ENCODE measurements around the gene BRD1. TPM values are rescaled to one million over a fixed set of nuclear protein-coding genes. Genes with fewer than 3 reads are reported as not detected.

The BRD1 gene
- total RNA-seq, 8 experiments from 2014 or later = 19.1 to 44.4 (median 27.5) TPM

DNA sequence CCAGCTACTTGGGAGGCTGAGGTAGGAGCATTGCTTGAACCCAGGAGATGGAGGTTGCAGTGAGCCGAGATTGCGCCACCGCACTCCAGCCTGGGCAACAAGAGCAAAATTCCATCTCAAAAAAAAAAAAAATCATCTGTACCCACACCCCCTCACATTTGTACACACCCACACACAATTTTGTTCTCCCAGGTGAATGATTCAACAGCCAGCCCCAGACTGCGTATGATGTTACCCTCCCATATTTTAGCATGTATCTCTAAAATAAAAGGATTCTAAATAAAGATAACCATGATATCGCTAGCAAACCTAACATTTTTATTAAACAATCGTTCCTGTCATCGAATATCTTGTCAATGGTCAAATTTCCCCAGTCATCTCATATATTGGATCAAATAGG lies 65.8 kb downstream of the BRD1 start:
- no peak overlapping the region for H3K27ac ChIP-seq
- no peak for ATAC-seq (replicated peaks in 6 of 8)
- in situ Hi-C loops (cut with MboI; ENCODE audit: low pct_unique_long_range_greater_than_20kb in 2 of 9, low sequenced_read_pairs in 9 of 9, unreplicated experiment in 9 of 9) = loop anchor here in 2 of 9 experiments (25.0 kb wide), 2 partner anchors 100 to 275 kb away; no protein-coding TSS in a partner anchor
- H3K4me3 ChIP-seq = no peak overlapping the region
- peaks cover 0 to 2% of the 10 kb centered on the region in 2 donors for H3K4me1 ChIP-seq (replicated peaks in 1 of 2)
- 73 to 93% (median 88%) methylated on average over 3 to 7 of the region's 7 CpGs; no CpG with 5 or more reads in 2 of the 10 experiments for WGBS, 10 experiments

DNA sequence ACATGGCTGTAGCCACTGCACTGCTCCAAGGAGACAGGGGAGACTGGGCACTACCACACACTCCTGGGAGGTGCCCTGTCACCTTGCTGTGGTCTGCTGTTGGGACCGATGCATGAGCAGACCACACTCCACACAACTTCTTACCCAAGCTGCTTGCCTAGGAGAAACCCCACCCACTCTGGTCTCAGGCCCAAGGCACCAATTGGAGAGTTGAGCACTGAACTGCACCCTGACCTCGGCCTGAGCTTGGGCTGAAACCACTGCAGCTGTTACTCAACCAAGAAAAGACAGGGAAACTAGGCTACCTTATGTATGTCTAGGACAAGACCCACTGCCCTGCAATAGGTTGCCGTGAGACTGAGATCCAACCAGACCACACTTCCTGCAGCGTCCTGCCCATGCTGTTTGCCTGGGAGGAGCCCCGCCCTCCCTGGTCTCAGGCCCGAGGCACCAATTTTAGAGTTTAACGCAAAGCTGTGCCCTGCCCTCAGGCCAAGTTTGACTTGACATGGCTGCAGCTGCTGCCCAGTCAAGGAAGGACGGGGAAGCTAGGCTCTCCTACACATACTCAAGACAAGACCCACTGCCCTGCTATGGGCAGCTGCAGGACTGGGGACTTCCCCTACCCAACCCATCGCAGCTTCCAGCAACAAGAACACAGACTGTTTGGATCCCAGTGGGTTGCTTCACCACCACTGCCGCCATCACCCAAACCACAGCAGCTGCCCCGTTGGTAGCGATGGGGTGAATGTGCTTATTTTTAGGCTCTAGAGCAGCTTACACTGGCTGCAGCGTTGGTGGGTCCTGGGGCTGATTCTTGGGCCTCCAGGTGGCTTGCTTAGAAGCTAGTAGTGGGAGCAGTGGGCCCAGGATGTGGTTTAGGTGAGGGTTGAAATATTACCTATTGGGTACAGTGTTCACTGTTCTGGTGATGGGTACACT lies 66.8 kb downstream of the BRD1 start:
- peak in 3 of 8 experiments; percentile 11 to 37 (median 27) for ATAC-seq (replicated peaks in 6 of 8)
- WGBS, 10 experiments = 53 to 100% (median 85%) methylated on average over 1 to 6 of the region's 13 CpGs; no CpG with 5 or more reads in 2 of the 10 experiments
- Histone ChIP-seq H3K4me3 (no peak overlapping the region), H3K4me1 (replicated peaks in 1 of 2) (peaks cover 0 to 2% of the 10 kb centered on the region in 2 donors), H3K27ac (no peak overlapping the region)
- in situ Hi-C loops (cut with MboI; ENCODE audit: low pct_unique_long_range_greater_than_20kb in 2 of 9, low sequenced_read_pairs in 9 of 9, unreplicated experiment in 9 of 9) = loop anchor here in 2 of 9 experiments (25.0 kb wide), 2 partner anchors 99 to 276 kb away; no protein-coding TSS in a partner anchor

DNA sequence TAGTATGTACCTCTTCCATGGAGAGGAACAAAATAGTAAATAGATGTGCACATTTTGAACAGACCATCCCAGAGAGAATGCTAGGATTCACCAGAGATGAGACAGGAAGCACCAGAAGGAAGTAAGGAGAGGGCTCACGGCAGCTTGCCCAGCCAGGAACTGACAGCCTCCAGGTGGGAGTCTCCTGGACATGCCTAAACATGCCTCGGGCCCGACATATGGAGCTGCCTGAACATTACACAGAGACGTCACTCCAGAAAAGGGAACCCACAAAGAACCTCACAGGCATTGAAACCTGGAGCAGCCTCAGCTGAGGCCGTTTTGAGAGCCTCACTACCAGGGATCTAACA lies 67.4 kb downstream of the BRD1 start:
- no peak overlapping the region for H3K27ac ChIP-seq
- H3K4me1 ChIP-seq (replicated peaks in 1 of 2) = peaks cover 0 to 2% of the 10 kb centered on the region in 2 donors
- no peak overlapping the region for H3K4me3 ChIP-seq
- in situ Hi-C loops (cut with MboI; ENCODE audit: low pct_unique_long_range_greater_than_20kb in 2 of 9, low sequenced_read_pairs in 9 of 9, unreplicated experiment in 9 of 9) = loop anchor here in 2 of 9 experiments (25.0 kb wide), 2 partner anchors 98 to 277 kb away; no protein-coding TSS in a partner anchor
- ATAC-seq (replicated peaks in 6 of 8) = peak in 1 of 8 experiments; percentile 10
- 20 to 73% (median 69%) methylated on average over 1 to 4 of the region's 5 CpGs; no CpG with 5 or more reads in 6 of the 10 experiments for WGBS, 10 experiments

DNA sequence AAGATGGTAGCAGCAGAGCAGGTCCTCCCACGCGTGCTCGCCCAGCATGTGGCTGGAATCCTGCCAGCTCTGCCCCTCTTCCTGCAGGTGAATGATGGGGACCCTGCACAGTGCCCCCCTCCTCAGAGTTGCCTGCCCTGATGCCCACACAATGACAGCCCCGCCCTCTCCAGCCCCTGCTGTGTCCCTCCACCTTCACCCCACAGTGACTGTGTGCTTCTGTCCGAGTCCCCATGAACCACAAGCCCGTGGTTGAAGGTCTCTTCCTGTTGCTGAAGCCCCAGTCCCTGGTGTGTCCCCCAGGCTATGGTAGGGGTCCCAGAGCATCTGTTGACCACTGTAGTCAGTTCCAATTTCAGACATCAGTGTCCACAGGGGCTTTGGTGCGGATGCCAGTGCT lies 71.0 kb downstream of the BRD1 start:
- H3K27ac ChIP-seq = no peak overlapping the region
- in situ Hi-C loops (cut with MboI; ENCODE audit: low pct_unique_long_range_greater_than_20kb in 2 of 9, low sequenced_read_pairs in 9 of 9, unreplicated experiment in 9 of 9) = loop anchor here in 2 of 9 experiments (25.0 kb wide), 2 partner anchors 94 to 281 kb away; no protein-coding TSS in a partner anchor
- no peak overlapping the region for H3K4me3 ChIP-seq

DNA sequence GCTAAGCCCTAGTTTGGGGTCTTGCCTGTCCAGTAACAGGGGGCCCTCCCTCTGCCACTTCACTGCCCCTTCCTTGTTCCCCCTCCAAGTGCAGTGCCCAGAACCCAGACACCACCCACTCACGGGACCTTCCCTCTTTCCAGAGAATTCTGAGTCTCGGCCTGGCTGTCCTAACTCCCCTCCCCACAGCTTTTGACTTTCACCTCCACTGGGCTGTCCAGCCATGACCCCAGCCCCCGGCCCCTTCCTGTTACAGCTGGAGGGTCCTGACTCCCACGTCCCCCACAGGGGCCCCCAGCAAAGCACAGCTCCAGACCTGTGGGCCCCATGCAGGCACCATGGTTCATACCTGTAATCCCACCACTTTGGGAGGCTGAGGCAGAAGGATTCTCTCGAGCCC lies 71.5 kb downstream of the BRD1 start:
- WGBS, 10 experiments = 40 to 80% methylated on average over 1 to 2 of the region's 5 CpGs; no CpG with 5 or more reads in 8 of the 10 experiments
- no peak overlapping the region for H3K27ac ChIP-seq
- ATAC-seq (replicated peaks in 6 of 8) = no peak
- in situ Hi-C loops (cut with MboI; ENCODE audit: low pct_unique_long_range_greater_than_20kb in 2 of 9, low sequenced_read_pairs in 9 of 9, unreplicated experiment in 9 of 9) = loop anchor here in 2 of 9 experiments (25.0 kb wide), 2 partner anchors 94 to 281 kb away; no protein-coding TSS in a partner anchor
- H3K4me1 ChIP-seq (replicated peaks in 1 of 2) = peaks cover 0 to 8% of the 10 kb centered on the region in 2 donors
- H3K4me3 ChIP-seq = no peak overlapping the region

More for the DNA sequence above, 71.0 kb downstream of the BRD1 start:
- ATAC-seq (replicated peaks in 6 of 8) = no peak
- WGBS, 10 experiments = 33 to 100% (median 80%) methylated on average over 1 to 4 of the region's 7 CpGs; no CpG with 5 or more reads in 5 of the 10 experiments
- peaks cover 0 to 8% of the 10 kb centered on the region in 2 donors for H3K4me1 ChIP-seq (replicated peaks in 1 of 2)

DNA sequence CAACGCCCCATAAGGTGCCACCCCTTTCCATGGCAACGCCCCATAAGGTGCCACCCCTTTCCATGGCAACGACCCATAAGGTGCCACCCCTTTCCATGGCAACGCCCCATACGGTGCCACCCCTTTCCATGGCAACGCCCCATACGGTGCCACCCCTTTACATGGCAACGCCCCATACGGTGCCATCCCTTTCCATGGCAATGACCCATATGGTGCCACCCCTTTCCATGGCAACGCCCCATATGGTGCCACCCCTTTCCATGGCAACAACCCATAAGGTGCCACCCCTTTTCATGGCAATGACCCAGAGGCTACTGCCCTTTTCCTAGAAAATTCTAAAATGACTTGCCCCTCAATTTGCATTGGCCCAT lies 72.1 kb downstream of the BRD1 start:
- ATAC-seq (replicated peaks in 6 of 8) = no peak
- in situ Hi-C loops (cut with MboI; ENCODE audit: low pct_unique_long_range_greater_than_20kb in 2 of 9, low sequenced_read_pairs in 9 of 9, unreplicated experiment in 9 of 9) = loop anchor here in 2 of 9 experiments (25.0 kb wide), 2 partner anchors 93 to 282 kb away; no protein-coding TSS in a partner anchor
- Histone ChIP-seq H3K4me3 (no peak overlapping the region), H3K4me1 (replicated peaks in 1 of 2) (peaks cover 0 to 8% of the 10 kb centered on the region in 2 donors), H3K27ac (no peak overlapping the region)
- 60 to 67% methylated on average over 1 to 6 of the region's 10 CpGs; no CpG with 5 or more reads in 8 of the 10 experiments for WGBS, 10 experiments

DNA sequence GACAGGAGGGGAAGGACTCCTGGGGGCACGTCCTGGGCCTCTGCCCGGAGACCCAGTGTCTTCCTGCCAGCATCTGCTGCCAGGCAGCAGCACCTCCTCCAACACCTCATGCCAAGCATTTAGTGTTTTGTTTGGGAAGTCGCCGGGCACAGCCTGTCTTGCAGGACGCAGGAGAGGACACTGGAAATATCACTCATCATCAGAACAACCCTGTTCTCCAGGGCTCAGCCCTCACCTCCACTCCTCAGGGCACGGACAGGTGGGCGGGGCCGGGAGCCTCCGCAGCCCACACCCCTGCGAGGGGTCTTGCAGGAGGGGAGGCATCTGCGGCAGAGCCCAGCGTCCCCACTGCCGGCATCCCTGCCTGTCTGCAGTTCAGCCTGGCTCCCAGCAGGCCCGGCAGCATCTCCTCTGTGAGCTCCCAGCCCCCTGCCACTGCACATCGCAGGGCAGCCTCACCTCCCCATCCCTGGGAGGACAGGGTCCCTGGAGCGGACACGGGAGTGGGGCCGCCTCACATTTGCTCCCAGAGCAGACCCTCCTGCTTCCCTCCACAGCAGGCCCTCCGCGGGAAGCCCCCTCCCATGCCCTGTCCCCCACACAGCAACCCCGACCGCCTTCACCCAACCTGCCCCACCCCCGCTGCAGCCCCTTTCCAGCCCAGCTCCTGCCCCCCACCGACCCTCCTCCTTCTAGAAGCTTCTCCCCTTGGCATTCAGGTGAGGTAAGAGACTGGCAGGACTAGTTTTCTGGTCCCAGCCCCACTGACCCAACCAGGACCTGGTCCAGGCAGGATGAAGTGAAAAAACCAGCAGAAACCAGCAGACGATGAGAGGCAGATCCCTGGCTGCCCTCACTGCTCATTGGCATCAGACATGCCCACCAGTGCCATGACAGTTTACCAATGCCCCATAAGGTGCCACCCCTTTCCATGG lies 72.7 kb downstream of the BRD1 start:
- H3K4me1 ChIP-seq (replicated peaks in 1 of 2) = peaks cover 0 to 8% of the 10 kb centered on the region in 2 donors
- in situ Hi-C loops (cut with MboI; ENCODE audit: low pct_unique_long_range_greater_than_20kb in 2 of 9, low sequenced_read_pairs in 9 of 9, unreplicated experiment in 9 of 9) = loop anchor here in 2 of 9 experiments (25.0 kb wide), 2 partner anchors 93 to 282 kb away; no protein-coding TSS in a partner anchor
- no peak overlapping the region for H3K27ac ChIP-seq
- ATAC-seq (replicated peaks in 6 of 8) = peak in 5 of 8 experiments; percentile 19 to 62 (median 37)
- H3K4me3 ChIP-seq = no peak overlapping the region
- 21 to 89% (median 64%) methylated on average over 4 to 7 of the region's 25 CpGs; no CpG with 5 or more reads in 6 of the 10 experiments for WGBS, 10 experiments

DNA sequence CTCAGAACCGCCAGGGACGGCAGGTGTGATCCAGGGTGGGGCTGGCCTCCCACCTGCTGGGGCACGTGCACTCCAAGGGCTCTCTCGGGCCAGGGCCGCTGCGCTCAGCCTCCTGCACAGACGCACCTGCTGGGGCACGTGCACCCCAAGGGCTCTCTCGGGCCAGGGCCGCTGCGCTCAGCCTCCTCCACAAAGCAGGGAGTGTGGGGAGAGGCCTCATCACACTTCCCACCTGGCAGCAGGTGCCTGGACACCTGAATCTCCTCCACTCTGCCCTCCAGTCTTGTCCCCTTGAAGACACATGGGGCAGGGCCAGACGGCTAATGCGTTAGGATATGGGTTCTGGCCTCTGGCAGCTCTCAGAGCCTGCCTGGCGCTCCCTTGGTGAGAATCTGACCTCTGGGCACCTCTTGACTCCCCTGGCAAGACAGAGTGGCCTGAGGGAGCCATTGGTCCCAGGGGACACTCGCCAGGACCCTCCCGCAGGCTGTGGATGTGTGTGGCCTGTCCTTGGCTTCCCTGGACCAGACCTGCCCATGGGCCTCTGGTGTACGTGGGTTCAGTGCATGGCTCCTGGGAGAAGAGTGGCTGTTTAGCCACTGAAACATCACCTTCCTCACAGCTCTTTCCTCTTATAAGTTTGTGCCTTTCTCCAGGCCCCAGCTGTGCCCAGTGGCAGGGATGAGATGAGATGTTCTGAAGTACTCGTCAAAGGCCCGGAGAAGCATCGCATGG lies 73.5 kb downstream of the BRD1 start:
- 0 to 100% (median 79%) methylated on average over 1 to 8 of the region's 20 CpGs; no CpG with 5 or more reads in 3 of the 10 experiments for WGBS, 10 experiments
- in situ Hi-C loops (cut with MboI; ENCODE audit: low pct_unique_long_range_greater_than_20kb in 2 of 9, low sequenced_read_pairs in 9 of 9, unreplicated experiment in 9 of 9) = loop anchor here in 2 of 9 experiments (25.0 kb wide), 2 partner anchors 92 to 283 kb away; no protein-coding TSS in a partner anchor
- peaks cover 0 to 8% of the 10 kb centered on the region in 2 donors for H3K4me1 ChIP-seq (replicated peaks in 1 of 2)
- H3K4me3 ChIP-seq = no peak overlapping the region
- H3K27ac ChIP-seq = no peak overlapping the region
- no peak for ATAC-seq (replicated peaks in 6 of 8)

DNA sequence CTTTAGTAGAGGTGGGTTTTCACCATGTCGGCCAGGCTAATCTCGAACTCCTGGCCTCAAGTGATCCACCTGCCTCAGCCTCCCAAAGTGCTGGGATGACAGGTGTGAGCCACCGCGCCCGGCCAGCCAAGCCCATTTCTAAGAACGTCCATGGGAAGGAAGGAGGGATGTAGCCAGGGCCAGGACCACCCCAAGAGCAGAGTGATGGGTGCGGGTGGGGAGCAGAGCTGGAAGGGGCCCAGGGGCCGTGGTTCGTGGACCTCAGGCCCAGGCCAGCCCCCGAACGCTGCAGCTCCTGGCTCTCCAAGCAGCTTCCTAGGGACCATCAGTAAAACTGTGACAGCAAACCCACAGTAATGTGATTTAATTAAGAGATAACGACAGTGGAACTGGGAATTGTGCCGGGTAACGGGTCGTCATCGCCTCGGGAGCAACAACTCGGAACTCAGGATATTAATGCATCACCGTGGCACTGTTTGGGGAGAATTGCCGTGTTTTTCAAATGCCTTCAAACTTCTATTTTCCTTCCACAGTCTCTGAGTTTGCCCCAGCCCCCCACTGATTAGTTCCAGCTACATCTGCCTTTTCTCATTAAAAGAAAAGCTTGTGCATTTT lies 74.3 kb downstream of the BRD1 start:
- no peak for ATAC-seq (replicated peaks in 6 of 8)
- Histone ChIP-seq H3K4me3 (no peak overlapping the region), H3K4me1 (replicated peaks in 1 of 2) (peaks cover 0 to 8% of the 10 kb centered on the region in 2 donors), H3K27ac (no peak overlapping the region)
- in situ Hi-C loops (cut with MboI; ENCODE audit: low pct_unique_long_range_greater_than_20kb in 2 of 9, low sequenced_read_pairs in 9 of 9, unreplicated experiment in 9 of 9) = loop anchor here in 2 of 9 experiments (25.0 kb wide), 2 partner anchors 91 to 284 kb away; no protein-coding TSS in a partner anchor
- 13 to 89% (median 31%) methylated on average over 1 to 12 of the region's 20 CpGs; no CpG with 5 or more reads in 2 of the 10 experiments for WGBS, 10 experiments

DNA sequence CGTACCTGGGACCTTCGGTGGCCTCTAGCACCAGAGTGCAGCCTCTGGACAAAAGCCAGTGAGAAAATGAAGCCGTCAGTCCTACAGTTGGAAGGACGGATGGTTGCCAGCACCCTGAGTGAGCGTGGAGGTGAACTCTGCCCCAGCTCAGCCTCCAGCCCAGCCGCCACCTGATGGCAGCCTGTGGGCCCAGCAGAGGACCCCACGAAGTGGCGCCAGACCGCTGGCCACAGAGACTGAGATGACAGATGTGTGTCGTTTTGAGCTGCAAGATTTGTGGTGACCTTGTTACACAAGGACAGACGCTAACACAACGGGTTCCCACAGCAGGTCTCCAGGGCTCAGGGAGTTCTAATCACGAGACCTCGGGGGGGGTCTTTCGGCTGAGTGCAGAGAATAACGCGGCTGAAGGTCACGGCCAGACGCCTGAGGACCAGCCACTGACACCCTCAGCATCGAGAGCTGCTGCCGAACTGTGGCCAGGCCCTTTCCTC lies 75.0 kb downstream of the BRD1 start:
- Histone ChIP-seq H3K27ac (no peak overlapping the region), H3K4me3 (no peak overlapping the region), H3K4me1 (replicated peaks in 1 of 2) (peaks cover 0 to 8% of the 10 kb centered on the region in 2 donors)
- 25 to 76% (median 60%) methylated on average over 2 to 5 of the region's 21 CpGs; no CpG with 5 or more reads in 5 of the 10 experiments for WGBS, 10 experiments
- in situ Hi-C loops (cut with MboI; ENCODE audit: low pct_unique_long_range_greater_than_20kb in 2 of 9, low sequenced_read_pairs in 9 of 9, unreplicated experiment in 9 of 9) = loop anchor here in 2 of 9 experiments (25.0 kb wide), 2 partner anchors 90 to 285 kb away; no protein-coding TSS in a partner anchor
- ATAC-seq (replicated peaks in 6 of 8) = peak in 3 of 8 experiments; percentile 39 to 67 (median 67)
